ENCODE results near the gene NEGR1. TPM values are rescaled to one million over a fixed set of nuclear protein-coding genes. Genes with fewer than 3 reads are reported as not detected.
A peak's percentile ranks its signal among the peaks of the same experiment; 100 is the strongest.

The NEGR1 gene
- total and polyA plus RNA-seq, 9 donors = 4.7 to 15.1 (median 9.1) TPM

DNA sequence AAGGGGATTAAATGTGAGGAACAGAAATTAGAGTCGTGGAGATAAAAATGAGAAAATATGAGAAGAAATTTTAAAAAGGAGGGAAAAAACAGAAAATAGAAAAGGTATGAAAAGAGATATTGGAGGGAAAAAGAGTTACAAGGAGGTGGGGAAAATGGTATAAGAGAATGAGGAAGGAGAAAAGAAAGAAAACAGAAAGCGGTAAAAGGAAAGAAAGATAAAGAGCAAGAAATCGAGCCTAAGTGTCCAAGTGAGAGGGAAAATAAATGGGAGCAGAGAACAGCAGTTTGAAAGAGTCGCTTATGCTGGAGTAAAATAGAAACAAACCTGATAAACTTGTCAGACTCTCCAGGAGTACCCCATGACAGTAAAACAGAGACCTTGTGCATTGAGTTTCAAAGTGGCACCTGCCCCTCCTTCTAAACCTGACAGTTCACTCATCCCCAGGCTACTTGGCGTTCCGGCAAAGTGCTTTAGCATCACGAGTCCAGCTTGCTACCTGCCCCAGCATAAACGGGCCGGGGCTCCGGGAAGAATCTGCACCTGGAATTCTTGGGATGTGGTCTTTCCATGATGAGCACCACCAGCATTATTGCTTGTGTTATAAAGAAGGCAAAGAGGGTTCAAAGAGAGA, 585 bp downstream of the NEGR1 start:
- peak in 2 of 5 donors; percentile 17 to 19 for DNase-seq
- intact Hi-C loops (cut with DNase I) = no loop called here
- peaks cover 5% of the 10 kb centered on the region for H3K4me1 ChIP-seq (ENCODE audit: insufficient read depth)
- peak overlapping the region; percentile 71 for H3K4me3 ChIP-seq
- no peak for TF ChIP-seq EP300 (IDR thresholded peaks at IDR 0.05)
- no peak for TF ChIP-seq POLR2A (IDR thresholded peaks at IDR 0.05)
- TF ChIP-seq, protein P1, sequence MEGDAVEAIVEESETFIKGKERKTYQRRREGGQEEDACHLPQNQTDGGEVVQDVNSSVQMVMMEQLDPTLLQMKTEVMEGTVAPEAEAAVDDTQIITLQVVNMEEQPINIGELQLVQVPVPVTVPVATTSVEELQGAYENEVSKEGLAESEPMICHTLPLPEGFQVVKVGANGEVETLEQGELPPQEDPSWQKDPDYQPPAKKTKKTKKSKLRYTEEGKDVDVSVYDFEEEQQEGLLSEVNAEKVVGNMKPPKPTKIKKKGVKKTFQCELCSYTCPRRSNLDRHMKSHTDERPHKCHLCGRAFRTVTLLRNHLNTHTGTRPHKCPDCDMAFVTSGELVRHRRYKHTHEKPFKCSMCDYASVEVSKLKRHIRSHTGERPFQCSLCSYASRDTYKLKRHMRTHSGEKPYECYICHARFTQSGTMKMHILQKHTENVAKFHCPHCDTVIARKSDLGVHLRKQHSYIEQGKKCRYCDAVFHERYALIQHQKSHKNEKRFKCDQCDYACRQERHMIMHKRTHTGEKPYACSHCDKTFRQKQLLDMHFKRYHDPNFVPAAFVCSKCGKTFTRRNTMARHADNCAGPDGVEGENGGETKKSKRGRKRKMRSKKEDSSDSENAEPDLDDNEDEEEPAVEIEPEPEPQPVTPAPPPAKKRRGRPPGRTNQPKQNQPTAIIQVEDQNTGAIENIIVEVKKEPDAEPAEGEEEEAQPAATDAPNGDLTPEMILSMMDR (IDR thresholded peaks at IDR 0.05) = no peak
- H3K36me3 ChIP-seq = no peaks in the 10 kb centered on the region
- no peaks in the 10 kb centered on the region for H3K9me3 ChIP-seq
- no peaks in the 10 kb centered on the region for H3K27me3 ChIP-seq
- WGBS, 3 donors = 2 to 5% (median 5%) methylated on average over 10 of the region's 10 CpGs
- peak overlapping the region; percentile 11 to 94 for H3K27ac ChIP-seq

DNA sequence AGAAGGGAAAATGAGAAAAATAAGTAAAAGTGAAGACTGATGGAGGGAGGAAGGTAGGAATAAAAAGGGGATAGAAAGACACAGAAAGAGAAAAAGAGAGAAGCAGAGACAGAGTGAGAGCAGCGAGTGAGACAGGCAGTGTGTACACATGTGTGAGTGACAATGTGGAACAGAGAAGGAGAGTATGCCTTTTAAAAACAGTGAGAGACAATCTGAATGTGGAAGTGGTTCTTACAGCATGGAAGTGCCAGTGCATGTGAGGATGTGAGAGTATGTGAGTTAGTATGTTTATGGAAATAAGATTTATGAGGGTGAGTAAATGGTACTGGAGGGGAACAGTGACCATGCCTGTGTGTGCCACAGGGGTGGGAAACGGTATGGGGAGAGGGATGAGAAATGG, 1.2 kb downstream of the NEGR1 start:
- H3K4me1 ChIP-seq (ENCODE audit: insufficient read depth) = peaks cover 5% of the 10 kb centered on the region
- H3K4me3 ChIP-seq = peak overlapping the region; percentile 71
- no peak for DNase-seq
- H3K27me3 ChIP-seq = no peaks in the 10 kb centered on the region
- TF ChIP-seq POLR2A (IDR thresholded peaks at IDR 0.05) = no peak
- TF ChIP-seq, protein P1 (IDR thresholded peaks at IDR 0.05) = no peak
- no peak for TF ChIP-seq EP300 (IDR thresholded peaks at IDR 0.05)
- no peaks in the 10 kb centered on the region for H3K36me3 ChIP-seq
- intact Hi-C loops (cut with DNase I) = no loop called here
- peak overlapping the region in 1 of 2 donors; percentile 3 for H3K27ac ChIP-seq
- WGBS, 3 donors = 34 to 43% (median 40%) methylated on average over 2 of the region's 2 CpGs
- H3K9me3 ChIP-seq = no peaks in the 10 kb centered on the region

DNA sequence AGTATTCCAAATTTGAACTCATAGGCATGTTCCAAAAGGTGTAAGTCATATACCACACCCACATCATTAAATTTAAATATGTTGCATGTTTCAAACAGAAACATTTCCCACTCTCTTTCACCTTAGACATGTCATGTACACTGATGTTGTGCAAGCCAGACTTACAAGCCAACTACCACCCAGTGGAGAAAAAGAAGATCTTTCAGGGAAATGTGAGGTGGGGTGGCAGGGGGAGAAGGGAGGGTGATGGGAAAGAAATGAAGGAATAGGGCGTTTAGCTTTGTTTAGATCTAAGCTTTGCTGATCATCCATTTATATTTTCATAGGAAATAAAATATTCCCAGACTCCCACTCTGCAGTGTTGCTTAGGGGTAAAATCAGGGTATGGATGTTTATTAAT, 1.6 kb downstream of the NEGR1 start:
- H3K36me3 ChIP-seq = no peaks in the 10 kb centered on the region
- H3K27me3 ChIP-seq = no peaks in the 10 kb centered on the region
- DNase-seq = no peak
- H3K4me3 ChIP-seq = no peak overlapping the region
- WGBS, 3 donors = 32 to 55% (median 51%) methylated on average over 1 of the region's 1 CpG
- TF ChIP-seq POLR2A (IDR thresholded peaks at IDR 0.05) (no peak), EP300 (IDR thresholded peaks at IDR 0.05) (no peak)
- TF ChIP-seq, protein P1 (IDR thresholded peaks at IDR 0.05) = no peak
- no peaks in the 10 kb centered on the region for H3K9me3 ChIP-seq
- intact Hi-C loops (cut with DNase I) = no loop called here
- H3K27ac ChIP-seq = peak overlapping the region in 1 of 2 donors; percentile 3
- H3K4me1 ChIP-seq (ENCODE audit: insufficient read depth) = peaks cover 5% of the 10 kb centered on the region

DNA sequence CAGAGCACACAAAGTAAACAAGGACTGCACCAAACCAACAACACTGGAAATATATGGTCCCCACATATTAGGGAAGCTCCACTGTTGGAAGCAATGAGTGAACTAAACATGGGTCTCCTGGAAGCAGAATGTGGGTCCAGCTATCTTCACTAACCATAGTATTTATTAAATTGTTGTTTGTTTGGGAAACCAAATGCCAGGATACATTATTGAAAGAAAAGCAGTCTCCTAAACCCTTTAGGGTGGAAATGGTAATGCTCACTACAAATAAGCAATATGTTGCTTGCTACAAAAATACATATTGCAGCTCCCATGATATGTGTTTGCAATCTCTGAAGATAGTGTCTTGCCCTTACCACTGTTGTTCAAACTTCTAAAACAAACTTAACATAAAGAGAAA, 2.2 kb downstream of the NEGR1 start:
- H3K27ac ChIP-seq = no peak overlapping the region
- intact Hi-C loops (cut with DNase I) = no loop called here
- H3K36me3 ChIP-seq = no peaks in the 10 kb centered on the region
- DNase-seq = no peak
- TF ChIP-seq EP300 (IDR thresholded peaks at IDR 0.05) (no peak), POLR2A (IDR thresholded peaks at IDR 0.05) (no peak)
- TF ChIP-seq, protein P1 (IDR thresholded peaks at IDR 0.05) = no peak
- no peaks in the 10 kb centered on the region for H3K27me3 ChIP-seq
- H3K4me3 ChIP-seq = no peak overlapping the region
- peaks cover 5% of the 10 kb centered on the region for H3K4me1 ChIP-seq (ENCODE audit: insufficient read depth)
- H3K9me3 ChIP-seq = no peaks in the 10 kb centered on the region

Data from ovary (tissue), 9 donors.